Testis (tissue), 3 donors: Measurements from ENCODE around the gene SLC6A19. TPM values are rescaled to one million over a fixed set of nuclear protein-coding genes. Genes with fewer than 3 reads are reported as not detected.

Experiments used
- DNase-seq: peaks from one replicate; pipeline ENCODE4 v3.0.0-alpha.2; 2019
- H3K27ac ChIP-seq, 2 donors: fragments of 200-600 bp; sonication (generic); one replicate each; pipeline ENCODE4 v1.5.1; 2019
- H3K27me3 ChIP-seq: fragments of 200-600 bp; sonication (generic); one replicate; pipeline ENCODE4 v1.5.1; 2019
- H3K36me3 ChIP-seq: fragments of 200-600 bp; sonication (generic); one replicate; pipeline ENCODE4 v1.5.1; 2017; ENCODE audit warnings: low read depth; ENCODE audit errors: missing control alignments
- H3K4me1 ChIP-seq: fragments of 200-600 bp; sonication (generic); one replicate; pipeline ENCODE4 v1.5.1; 2019
- H3K4me3 ChIP-seq, 2 donors: fragments of 200-600 bp; sonication (generic); one replicate each; pipeline ENCODE4 v1.5.1; 2017 to 2019
- H3K9me3 ChIP-seq: fragments of 200-600 bp; sonication (generic); one replicate; pipeline ENCODE4 v1.5.1; 2017
- POLR2A ChIP-seq: fragments of 450-650 bp; IDR thresholded peaks from one replicate; pipeline ENCODE4 v1.6.1; 2017; ENCODE audit warnings: antibody characterized with exemption, mild to moderate bottlenecking, moderate library complexity
- WGBS, 2 donors: methylation state at CpG; one replicate each; pipeline ENCODE4 v1.1.5; 2018; 5-methylcytosine and 5-hydroxymethylcytosine counted together
- intact Hi-C: fragments of 100-400 bp; cut with DNase I; formaldehyde crosslinking; loops from one replicate; pipeline ENCODE4 v1.15.1; 2023; ENCODE audit warnings: low total_unique reads
- polyA plus RNA-seq: library from polyadenylated mRNA; stranded (reverse); fragments of 350-450 nt; fragmentation: Illumina TruSeq; extraction: RNeasy Lipid Tissue Mini Kit (QIAGEN cat#74804); gene quantifications from one replicate; pipeline ENCODE4 v1.2.3, GENCODE V29; 2014; ENCODE audit warnings: low read depth, low replicate concordance; ENCODE audit not compliant: insufficient read depth
- total RNA-seq, 2 donors: library from RNA; depleted of rRNA; stranded (reverse); fragments of >200 nt; gene quantifications; one replicate each; pipeline ENCODE4 v1.2.3, GENCODE V29; 2016
- TF ChIP-seq, protein P1 (sequence below), 3 experiments: fragments of 450-650 bp in 2 of 3; fragments of 200-600 bp in 1 of 3; sonication (generic) in 1 of 3; IDR thresholded peaks; one replicate each; pipeline ENCODE4 v1.5.1; 2016 to 2019; ENCODE audit warnings: antibody characterized with exemption in 3 of 3, mild to moderate bottlenecking in 2 of 3, moderate library complexity in 1 of 3

SLC6A19 gene
- total and polyA plus RNA-seq, 3 donors from 2014 or later: 0.16 to 0.68 (median 0.28) TPM

DNA sequence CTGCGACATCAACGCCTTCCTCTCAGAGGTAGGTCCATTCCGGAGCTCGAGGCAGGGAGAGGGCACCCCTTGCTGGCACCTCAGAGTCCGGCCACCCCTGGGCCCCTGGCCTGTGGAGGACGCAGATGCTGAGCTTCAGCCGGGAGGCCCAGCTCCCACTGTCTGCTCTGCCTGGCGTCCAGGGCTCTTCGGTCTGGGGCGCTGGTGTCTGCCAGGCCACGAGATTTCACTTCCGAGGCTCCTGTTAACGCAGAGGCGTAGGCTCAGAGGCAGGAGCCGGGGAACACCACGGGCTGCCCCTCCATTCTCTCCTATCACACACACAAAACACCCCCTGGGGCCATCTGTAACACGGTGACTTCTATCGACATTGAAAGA lies 15.5 kb downstream of the SLC6A19 start:
- TF ChIP-seq, protein P1, sequence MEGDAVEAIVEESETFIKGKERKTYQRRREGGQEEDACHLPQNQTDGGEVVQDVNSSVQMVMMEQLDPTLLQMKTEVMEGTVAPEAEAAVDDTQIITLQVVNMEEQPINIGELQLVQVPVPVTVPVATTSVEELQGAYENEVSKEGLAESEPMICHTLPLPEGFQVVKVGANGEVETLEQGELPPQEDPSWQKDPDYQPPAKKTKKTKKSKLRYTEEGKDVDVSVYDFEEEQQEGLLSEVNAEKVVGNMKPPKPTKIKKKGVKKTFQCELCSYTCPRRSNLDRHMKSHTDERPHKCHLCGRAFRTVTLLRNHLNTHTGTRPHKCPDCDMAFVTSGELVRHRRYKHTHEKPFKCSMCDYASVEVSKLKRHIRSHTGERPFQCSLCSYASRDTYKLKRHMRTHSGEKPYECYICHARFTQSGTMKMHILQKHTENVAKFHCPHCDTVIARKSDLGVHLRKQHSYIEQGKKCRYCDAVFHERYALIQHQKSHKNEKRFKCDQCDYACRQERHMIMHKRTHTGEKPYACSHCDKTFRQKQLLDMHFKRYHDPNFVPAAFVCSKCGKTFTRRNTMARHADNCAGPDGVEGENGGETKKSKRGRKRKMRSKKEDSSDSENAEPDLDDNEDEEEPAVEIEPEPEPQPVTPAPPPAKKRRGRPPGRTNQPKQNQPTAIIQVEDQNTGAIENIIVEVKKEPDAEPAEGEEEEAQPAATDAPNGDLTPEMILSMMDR (IDR thresholded peaks at IDR 0.05): no peak
- no peaks in the 10 kb centered on the region for H3K27me3 ChIP-seq

DNA sequence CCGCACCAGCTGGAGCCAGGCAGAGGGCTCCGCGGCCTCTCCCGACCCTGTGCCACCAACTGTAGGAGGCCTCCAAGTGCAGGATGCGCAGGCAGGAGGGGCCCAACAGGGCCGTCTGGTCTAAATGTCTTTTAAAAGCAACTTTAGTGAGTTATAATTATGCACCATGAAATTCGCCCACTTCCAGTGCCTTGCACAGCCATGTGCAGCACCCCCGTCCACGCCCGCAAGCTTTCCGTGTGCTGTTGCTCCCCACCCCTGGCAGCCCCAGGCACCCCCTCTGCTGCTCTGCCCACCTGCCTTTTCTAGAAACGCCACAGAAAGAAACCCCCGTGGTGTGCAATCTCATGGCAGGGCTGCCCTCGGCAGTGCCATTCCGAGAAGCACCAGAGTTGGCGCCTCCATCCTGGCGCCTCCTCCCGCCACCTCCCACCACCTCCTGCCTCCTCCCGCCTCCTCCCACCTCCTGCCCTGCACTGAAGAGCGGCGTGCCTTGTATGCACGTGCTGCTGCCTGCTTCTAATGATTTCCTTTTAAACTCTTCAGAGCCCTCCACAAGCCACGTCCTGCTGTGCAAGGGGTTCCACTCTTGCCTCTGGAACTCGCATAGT lies 16.3 kb downstream of the SLC6A19 start:
- no peak for TF ChIP-seq POLR2A
- TF ChIP-seq, protein P1 (IDR thresholded peaks at IDR 0.05): no peak
- Histone ChIP-seq H3K36me3 (no peaks in the 10 kb centered on the region), H3K4me1 (no peaks in the 10 kb centered on the region), H3K27me3 (no peaks in the 10 kb centered on the region), H3K9me3 (no peaks in the 10 kb centered on the region), H3K4me3 (no peak overlapping the region), H3K27ac (no peak overlapping the region)
- 55 to 63% methylated on average over 22 to 24 of the region's 24 CpGs for WGBS, 2 donors
- peak; percentile 42 for DNase-seq
- intact Hi-C loops: no loop called here

More for the DNA sequence above, 15.5 kb downstream of the SLC6A19 start:
- Histone ChIP-seq H3K9me3 (no peaks in the 10 kb centered on the region), H3K4me1 (no peaks in the 10 kb centered on the region), H3K4me3 (no peak overlapping the region), H3K27ac (no peak overlapping the region), H3K36me3 (no peaks in the 10 kb centered on the region)
- intact Hi-C loops: no loop called here
- 85 to 95% methylated on average over 11 to 18 of the region's 18 CpGs for WGBS, 2 donors
- DNase-seq: no peak

DNA sequence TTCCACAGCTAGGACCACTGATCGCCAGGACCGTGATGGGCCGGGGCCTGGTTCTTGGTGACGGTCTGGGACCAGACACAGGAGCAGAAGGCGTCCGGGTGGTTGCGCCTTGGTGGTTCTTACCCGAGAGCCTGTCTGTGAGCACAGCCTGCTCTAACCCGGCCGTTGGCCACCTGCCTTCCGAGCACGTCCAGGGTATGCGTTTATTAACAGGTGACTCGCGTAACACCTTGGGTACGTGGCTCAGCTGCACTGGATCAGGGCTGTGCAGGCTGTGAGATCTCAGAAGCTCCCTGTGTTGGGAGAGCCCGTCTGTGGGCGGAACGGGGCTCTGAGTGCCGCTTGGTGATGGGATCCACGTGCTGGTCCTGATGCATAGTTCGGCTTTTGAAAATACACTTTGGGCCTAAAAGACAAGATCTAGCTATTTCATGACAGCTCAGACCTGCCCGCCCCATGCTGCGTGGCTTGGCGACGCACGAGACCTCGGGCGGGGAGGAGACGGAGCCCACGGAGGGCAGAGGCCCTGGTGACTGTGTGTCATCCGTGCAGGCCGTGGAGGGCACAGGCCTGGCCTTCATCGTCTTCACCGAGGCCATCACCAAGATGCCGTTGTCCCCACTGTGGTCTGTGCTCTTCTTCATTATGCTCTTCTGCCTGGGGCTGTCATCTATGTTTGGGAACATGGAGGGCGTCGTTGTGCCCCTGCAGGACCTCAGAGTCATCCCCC lies 17.1 kb downstream of the SLC6A19 start:
- H3K27me3 ChIP-seq: no peaks in the 10 kb centered on the region
- no peak overlapping the region for H3K4me3 ChIP-seq
- intact Hi-C loops: no loop called here
- H3K27ac ChIP-seq: no peak overlapping the region
- no peaks in the 10 kb centered on the region for H3K36me3 ChIP-seq
- TF ChIP-seq POLR2A: no peak
- TF ChIP-seq, protein P1 (IDR thresholded peaks at IDR 0.05): no peak
- WGBS, 2 donors: 89 to 92% methylated on average over 21 to 38 of the region's 38 CpGs
- no peak for DNase-seq
- no peaks in the 10 kb centered on the region for H3K4me1 ChIP-seq
- no peaks in the 10 kb centered on the region for H3K9me3 ChIP-seq

DNA sequence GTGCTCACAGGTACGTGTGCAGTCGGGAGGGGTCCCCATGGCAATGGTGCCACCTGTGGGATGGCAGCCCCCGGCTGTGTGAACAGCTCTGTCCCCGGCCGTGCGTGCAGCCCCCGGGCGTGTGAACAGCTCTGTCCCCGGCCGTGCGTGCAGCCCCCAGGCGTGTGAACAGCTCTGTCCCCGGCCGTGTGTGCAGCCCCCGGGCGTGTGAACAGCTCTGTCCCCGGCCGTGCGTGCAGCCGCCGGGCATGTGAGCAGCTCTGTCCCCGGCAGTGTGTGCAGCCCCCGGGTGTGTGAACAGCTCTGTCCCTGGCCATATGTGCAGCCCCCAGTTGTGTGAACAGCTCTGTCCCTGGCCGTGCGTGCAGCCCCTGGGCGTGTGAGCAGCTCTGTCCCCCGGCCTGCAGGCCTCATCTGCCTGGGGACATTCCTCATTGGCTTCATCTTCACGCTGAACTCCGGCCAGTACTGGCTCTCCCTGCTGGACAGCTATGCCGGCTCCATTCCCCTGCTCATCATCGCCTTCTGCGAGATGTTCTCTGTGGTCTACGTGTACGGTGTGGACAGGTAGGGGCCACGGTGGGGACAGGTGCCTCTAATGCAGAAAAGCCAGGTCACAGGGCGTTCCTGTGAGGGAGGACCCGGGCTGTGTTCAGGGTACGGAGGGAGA lies 17.8 kb downstream of the SLC6A19 start:
- no peaks in the 10 kb centered on the region for H3K9me3 ChIP-seq
- no peaks in the 10 kb centered on the region for H3K27me3 ChIP-seq

More for the DNA sequence above, 17.8 kb downstream of the SLC6A19 start:
- 79 to 82% methylated on average over 16 to 38 of the region's 38 CpGs for WGBS, 2 donors
- no peaks in the 10 kb centered on the region for H3K4me1 ChIP-seq
- H3K27ac ChIP-seq: no peak overlapping the region
- H3K4me3 ChIP-seq: no peak overlapping the region
- TF ChIP-seq, protein P1 (IDR thresholded peaks at IDR 0.05): no peak
- no peak for TF ChIP-seq POLR2A
- no peaks in the 10 kb centered on the region for H3K36me3 ChIP-seq
- no peak for DNase-seq
- intact Hi-C loops: no loop called here
